GM19438 (cell line): ENCODE data around the gene COX10.
"Not testable (repeated sequence)": the region's sequence is repeated elsewhere in the genome, so short reads cannot be mapped to it uniquely, and the experiment has no call there.

ENCODE experiments used
- ATAC-seq: cut with Tn5 transposase; IDR thresholded peaks from one replicate; pipeline ENCODE4 v1.9.1; 2021; ENCODE audit warnings: low read depth; ENCODE audit not compliant: unreplicated experiment

COX10 gene

DNA sequence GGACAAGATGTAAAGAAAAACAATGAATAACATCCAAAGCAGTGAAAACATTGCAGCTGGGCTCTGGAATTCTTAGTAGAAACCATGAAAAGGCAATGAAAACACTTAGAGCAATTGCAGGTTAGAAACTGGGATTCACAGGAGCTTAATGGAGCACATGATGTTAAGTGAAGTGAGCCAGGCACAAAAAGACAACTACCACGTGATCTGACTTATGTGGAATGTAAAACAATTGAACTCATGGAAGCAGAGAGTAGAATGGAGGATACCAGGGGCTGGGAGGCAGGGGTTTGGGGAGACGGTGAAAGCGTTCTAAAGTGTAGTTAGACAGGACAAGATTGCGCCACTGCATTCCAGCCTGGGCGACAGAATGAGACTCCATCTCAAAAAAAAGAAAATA lies 170.0 kb downstream of the COX10 start:
- not testable (repeated sequence) for ATAC-seq

DNA sequence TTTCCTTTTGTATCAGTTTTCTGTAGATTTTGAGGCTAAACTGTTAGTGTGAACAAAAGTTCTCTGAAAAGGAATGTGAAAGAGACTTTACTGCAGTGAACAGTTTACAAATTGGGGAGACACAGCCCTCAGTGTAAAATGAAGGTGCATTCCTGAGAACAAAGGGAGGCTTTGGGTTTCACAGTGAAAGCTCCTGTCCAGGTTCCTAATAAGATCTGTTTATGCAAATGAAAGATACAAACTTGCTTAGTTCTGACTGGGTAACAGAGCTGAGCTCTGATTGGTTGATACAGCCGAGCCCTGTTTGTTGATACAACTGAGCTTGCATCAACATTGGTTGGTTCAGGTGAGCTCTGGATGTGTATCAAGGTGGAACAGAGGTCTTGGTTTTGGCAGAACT lies 175.7 kb downstream of the COX10 start:
- no peak for ATAC-seq

DNA sequence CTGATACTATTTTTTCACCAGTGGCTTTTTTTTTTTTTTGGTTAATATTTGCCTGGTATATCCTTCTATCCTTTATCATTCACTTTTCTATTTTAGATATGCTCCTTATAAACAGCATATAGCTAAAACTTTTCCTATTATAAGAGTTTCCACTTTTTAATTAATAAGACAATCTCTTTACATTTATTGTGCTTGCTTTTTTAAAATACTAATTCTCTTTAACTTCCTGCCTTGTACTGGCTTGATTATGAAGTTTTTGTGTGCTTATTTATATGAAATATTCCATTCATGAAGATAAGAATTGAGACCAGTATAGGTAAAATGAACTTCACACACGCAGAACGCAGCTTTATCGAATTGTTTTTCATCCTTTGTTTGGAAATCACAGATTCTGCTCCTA lies 176.3 kb downstream of the COX10 start:
- no peak for ATAC-seq
